HG03045 (cell line): ENCODE data around the gene EHD4.

Source experiments
- ATAC-seq: cut with Tn5 transposase; IDR thresholded peaks from one replicate; pipeline ENCODE4 v1.9.1; 2021; ENCODE audit warnings: mild to moderate bottlenecking, moderate library complexity; ENCODE audit not compliant: unreplicated experiment

Gene EHD4

GRCh38 chr15:41995476-41995855, 23.1 kb upstream of the EHD4 start:
- ATAC-seq, result no peak

GRCh38 chr15:41994772-41995475, 22.6 kb upstream of the EHD4 start:
- ATAC-seq, result no peak

- ATAC-seq, result no peak
Observed at GRCh38 chr15:41994171-41994650, 21.9 kb upstream of the EHD4 start.

GRCh38 chr15:41993472-41994170, 21.3 kb upstream of the EHD4 start:
- no peak for ATAC-seq

GRCh38 chr15:41992803-41993190, 20.4 kb upstream of the EHD4 start:
- no peak for ATAC-seq

- no peak for ATAC-seq
Observed at GRCh38 chr15:41992151-41992802, 19.9 kb upstream of the EHD4 start.

GRCh38 chr15:41990691-41991090, 18.3 kb upstream of the EHD4 start:
- no peak for ATAC-seq

GRCh38 chr15:41990243-41990605, 17.9 kb upstream of the EHD4 start:
- no peak for ATAC-seq

- no peak for ATAC-seq
Observed at GRCh38 chr15:41989573-41990242, 17.4 kb upstream of the EHD4 start.

- ATAC-seq, result no peak
Observed at GRCh38 chr15:41988896-41989572, 16.7 kb upstream of the EHD4 start.

- no peak for ATAC-seq
Observed at GRCh38 chr15:41987925-41988275, 15.5 kb upstream of the EHD4 start.

GRCh38 chr15:41987246-41987924, 15.0 kb upstream of the EHD4 start:
- no peak for ATAC-seq

GRCh38 chr15:41985236-41986160, 13.1 kb upstream of the EHD4 start:
- no peak for ATAC-seq

GRCh38 chr15:41984622-41985021, 12.3 kb upstream of the EHD4 start:
- no peak for ATAC-seq

GRCh38 chr15:41983621-41984571, 11.5 kb upstream of the EHD4 start:
- no peak for ATAC-seq

GRCh38 chr15:41983221-41983620, 10.9 kb upstream of the EHD4 start:
- no peak for ATAC-seq

- ATAC-seq, result no peak
Observed at GRCh38 chr15:41982133-41982930, 10.0 kb upstream of the EHD4 start.
